Measurements from ENCODE around the gene PTPRR. TPM values are rescaled to one million over a fixed set of nuclear protein-coding genes. Genes with fewer than 3 reads are reported as not detected.

Gene PTPRR
- total and polyA plus RNA-seq, 4 donors: 0.17 to 1.5 (median 0.61) TPM

DNA sequence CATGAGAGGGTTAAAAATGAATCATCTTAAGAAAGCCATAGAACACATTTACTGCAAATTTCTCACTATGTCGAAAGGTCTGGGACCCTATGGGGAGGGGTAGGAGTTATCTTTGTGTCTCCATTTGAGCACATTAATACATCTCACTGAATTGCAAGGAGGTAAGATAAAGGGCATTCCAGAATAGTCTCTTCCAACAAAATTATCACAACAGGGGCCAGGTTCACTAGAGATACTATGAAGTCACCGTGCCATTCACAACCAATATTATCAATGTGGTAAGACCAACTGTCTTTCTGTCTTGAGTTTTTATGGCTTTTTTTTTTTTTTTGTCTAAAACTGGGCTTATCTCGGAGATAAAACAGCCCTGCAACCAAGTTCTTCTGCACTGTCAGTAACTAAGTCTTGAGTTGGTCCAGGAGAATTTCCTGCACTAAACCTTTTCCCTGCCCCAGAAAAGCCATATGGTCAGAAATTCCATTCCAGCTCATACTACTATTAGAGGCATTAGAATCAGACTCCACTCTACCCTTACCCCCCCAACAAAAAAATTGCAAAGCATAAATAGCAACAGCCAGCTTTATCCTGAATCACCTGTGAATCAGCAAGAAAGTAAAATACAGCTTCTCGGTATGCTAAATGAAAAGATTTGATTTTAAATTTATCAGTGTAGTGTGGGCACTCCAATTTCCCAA is 79.7 kb downstream of the PTPRR start:
- 76 to 89% methylated on average over 4 of the region's 4 CpGs for WGBS, 2 donors
- no peak overlapping the region for H3K27ac ChIP-seq (ENCODE audit: low read depth in 1 of 2, low read length in 1 of 2)

DNA sequence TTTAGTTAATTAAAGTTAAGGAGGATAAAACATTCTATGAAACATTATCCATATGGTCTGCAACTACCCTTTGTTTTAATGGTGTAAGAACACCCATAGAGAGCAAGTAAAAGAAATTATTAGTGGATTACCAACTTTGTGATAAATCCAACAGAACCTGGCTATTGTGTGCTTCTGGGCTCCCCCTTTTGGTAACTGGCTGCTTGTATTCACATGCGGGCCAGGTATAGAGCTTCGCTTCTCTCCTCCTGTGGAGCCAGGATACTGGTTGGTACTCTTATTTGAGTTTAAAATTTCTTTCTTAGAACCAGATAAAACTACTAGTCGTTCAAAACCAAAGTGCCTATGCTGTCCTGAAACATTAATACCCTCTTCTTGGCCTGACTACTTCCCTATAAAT is 81.0 kb downstream of the PTPRR start:
- Histone ChIP-seq H3K9ac (ENCODE audit: insufficient read depth in 1 of 2, low read length in 2 of 2) (no peak overlapping the region), H3K4me1 (ENCODE audit: control insufficient read depth in 5 of 5, insufficient read depth in 5 of 5, low read length in 5 of 5) (no peaks in the 10 kb centered on the region), H3K36me3 (ENCODE audit: control insufficient read depth in 4 of 4, insufficient read depth in 4 of 4, low read length in 4 of 4) (no peaks in the 10 kb centered on the region), H3K4me3 (no peak overlapping the region), H3K27me3 (ENCODE audit: control insufficient read depth in 3 of 3, insufficient read depth in 3 of 3, low read length in 2 of 3) (no peaks in the 10 kb centered on the region), H3K9me3 (ENCODE audit: control insufficient read depth in 4 of 4, insufficient read depth in 3 of 4, low read length in 3 of 4) (no peaks in the 10 kb centered on the region), H3K27ac (ENCODE audit: low read depth in 1 of 2, low read length in 1 of 2) (no peak overlapping the region)
- ATAC-seq (ENCODE audit: insufficient read depth, low FRiP score): no peak
- TF ChIP-seq, protein P1, sequence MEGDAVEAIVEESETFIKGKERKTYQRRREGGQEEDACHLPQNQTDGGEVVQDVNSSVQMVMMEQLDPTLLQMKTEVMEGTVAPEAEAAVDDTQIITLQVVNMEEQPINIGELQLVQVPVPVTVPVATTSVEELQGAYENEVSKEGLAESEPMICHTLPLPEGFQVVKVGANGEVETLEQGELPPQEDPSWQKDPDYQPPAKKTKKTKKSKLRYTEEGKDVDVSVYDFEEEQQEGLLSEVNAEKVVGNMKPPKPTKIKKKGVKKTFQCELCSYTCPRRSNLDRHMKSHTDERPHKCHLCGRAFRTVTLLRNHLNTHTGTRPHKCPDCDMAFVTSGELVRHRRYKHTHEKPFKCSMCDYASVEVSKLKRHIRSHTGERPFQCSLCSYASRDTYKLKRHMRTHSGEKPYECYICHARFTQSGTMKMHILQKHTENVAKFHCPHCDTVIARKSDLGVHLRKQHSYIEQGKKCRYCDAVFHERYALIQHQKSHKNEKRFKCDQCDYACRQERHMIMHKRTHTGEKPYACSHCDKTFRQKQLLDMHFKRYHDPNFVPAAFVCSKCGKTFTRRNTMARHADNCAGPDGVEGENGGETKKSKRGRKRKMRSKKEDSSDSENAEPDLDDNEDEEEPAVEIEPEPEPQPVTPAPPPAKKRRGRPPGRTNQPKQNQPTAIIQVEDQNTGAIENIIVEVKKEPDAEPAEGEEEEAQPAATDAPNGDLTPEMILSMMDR (IDR thresholded peaks at IDR 0.05; ENCODE audit: control extremely low read depth, extremely low read depth): no peak
- whole genome bisulfite sequencing, 2 donors: 80 to 81% methylated on average over 3 of the region's 3 CpGs
- DNase-seq: no peak

More for the DNA sequence above, 79.7 kb downstream of the PTPRR start:
- TF ChIP-seq, protein P1 (IDR thresholded peaks at IDR 0.05; ENCODE audit: control extremely low read depth, extremely low read depth): no peak
- no peaks in the 10 kb centered on the region for H3K4me1 ChIP-seq (ENCODE audit: control insufficient read depth in 5 of 5, insufficient read depth in 5 of 5, low read length in 5 of 5)
- H3K9me3 ChIP-seq (ENCODE audit: control insufficient read depth in 4 of 4, insufficient read depth in 3 of 4, low read length in 3 of 4): no peaks in the 10 kb centered on the region
- H3K9ac ChIP-seq (ENCODE audit: insufficient read depth in 1 of 2, low read length in 2 of 2): no peak overlapping the region
- H3K4me3 ChIP-seq: no peak overlapping the region
- H3K27me3 ChIP-seq (ENCODE audit: control insufficient read depth in 3 of 3, insufficient read depth in 3 of 3, low read length in 2 of 3): no peaks in the 10 kb centered on the region
- no peaks in the 10 kb centered on the region for H3K36me3 ChIP-seq (ENCODE audit: control insufficient read depth in 4 of 4, insufficient read depth in 4 of 4, low read length in 4 of 4)
- DNase-seq (no peak), ATAC-seq (ENCODE audit: insufficient read depth, low FRiP score) (no peak)

DNA sequence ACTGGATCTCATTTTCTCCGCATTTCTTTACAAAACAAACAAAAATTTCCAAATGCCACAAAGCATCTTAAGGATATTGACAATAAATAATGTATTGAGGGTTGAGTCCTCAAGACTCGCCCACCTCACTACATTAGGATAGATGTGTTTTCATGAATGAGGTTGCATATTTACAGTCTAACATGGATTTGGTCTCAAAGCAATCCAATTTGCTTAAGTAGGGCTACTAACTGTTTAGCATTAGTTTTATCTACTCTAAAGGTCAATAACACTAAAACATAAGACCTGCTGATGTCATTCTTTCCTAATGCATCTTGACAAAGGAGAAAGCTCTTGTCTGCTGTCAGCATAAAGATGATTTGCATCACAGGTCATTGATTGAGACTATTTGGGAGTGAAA is 82.4 kb downstream of the PTPRR start:
- H3K9ac ChIP-seq (ENCODE audit: insufficient read depth in 1 of 2, low read length in 2 of 2): no peak overlapping the region
- no peak for DNase-seq
- TF ChIP-seq, protein P1 (IDR thresholded peaks at IDR 0.05; ENCODE audit: control extremely low read depth, extremely low read depth): no peak
- no peaks in the 10 kb centered on the region for H3K36me3 ChIP-seq (ENCODE audit: control insufficient read depth in 4 of 4, insufficient read depth in 4 of 4, low read length in 4 of 4)
- no peak for ATAC-seq (ENCODE audit: insufficient read depth, low FRiP score)
- WGBS, 2 donors: 49 to 66% methylated on average over 2 of the region's 2 CpGs
- H3K27ac ChIP-seq (ENCODE audit: low read depth in 1 of 2, low read length in 1 of 2): no peak overlapping the region
- H3K27me3 ChIP-seq (ENCODE audit: control insufficient read depth in 3 of 3, insufficient read depth in 3 of 3, low read length in 2 of 3): no peaks in the 10 kb centered on the region
- no peak overlapping the region for H3K4me3 ChIP-seq
- H3K9me3 ChIP-seq (ENCODE audit: control insufficient read depth in 4 of 4, insufficient read depth in 3 of 4, low read length in 3 of 4): no peaks in the 10 kb centered on the region
- H3K4me1 ChIP-seq (ENCODE audit: control insufficient read depth in 5 of 5, insufficient read depth in 5 of 5, low read length in 5 of 5): no peaks in the 10 kb centered on the region

DNA sequence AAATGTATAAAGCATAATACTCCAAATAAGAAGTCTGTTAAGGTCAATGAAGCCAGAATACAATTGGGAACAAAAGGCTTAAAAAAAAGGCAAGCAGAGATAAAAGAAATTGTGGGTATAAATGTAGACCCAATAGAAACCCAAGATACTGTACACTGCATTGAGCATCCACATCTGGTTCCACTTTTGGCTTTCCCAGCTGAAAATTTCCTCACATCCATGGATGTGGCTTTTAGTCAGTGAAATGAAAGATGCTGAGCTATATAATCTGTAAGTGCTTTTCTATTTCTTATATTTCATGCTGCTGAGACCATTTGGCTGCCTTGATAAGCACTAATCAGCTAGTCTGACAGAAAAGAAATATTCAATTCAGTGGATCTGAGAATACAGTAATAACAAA is 83.5 kb downstream of the PTPRR start:
- H3K4me1 ChIP-seq (ENCODE audit: control insufficient read depth in 5 of 5, insufficient read depth in 5 of 5, low read length in 5 of 5): no peaks in the 10 kb centered on the region
- no peak overlapping the region for H3K9ac ChIP-seq (ENCODE audit: insufficient read depth in 1 of 2, low read length in 2 of 2)
- TF ChIP-seq, protein P1 (IDR thresholded peaks at IDR 0.05; ENCODE audit: control extremely low read depth, extremely low read depth): no peak
- no peaks in the 10 kb centered on the region for H3K27me3 ChIP-seq (ENCODE audit: control insufficient read depth in 3 of 3, insufficient read depth in 3 of 3, low read length in 2 of 3)
- DNase-seq: no peak
- H3K27ac ChIP-seq (ENCODE audit: low read depth in 1 of 2, low read length in 1 of 2): no peak overlapping the region
- no peaks in the 10 kb centered on the region for H3K9me3 ChIP-seq (ENCODE audit: control insufficient read depth in 4 of 4, insufficient read depth in 3 of 4, low read length in 3 of 4)
- no peak for ATAC-seq (ENCODE audit: insufficient read depth, low FRiP score)
- H3K36me3 ChIP-seq (ENCODE audit: control insufficient read depth in 4 of 4, insufficient read depth in 4 of 4, low read length in 4 of 4): no peaks in the 10 kb centered on the region
- H3K4me3 ChIP-seq: no peak overlapping the region

All from lung (tissue), 12 donors.